GM10847 (cell line): Measurements from ENCODE around the gene COLEC11.

Experiments used
- POLR2A ChIP-seq: IDR thresholded peaks from 2 replicates; pipeline ENCODE4 v1.6.1; 2011; ENCODE audit not compliant: insufficient read length; ENCODE audit errors: extremely low read depth

COLEC11 gene

GRCh38 chr2:3580449-3580848, 14.5 kb upstream of the COLEC11 start:
- TF ChIP-seq POLR2A, result no peak

- TF ChIP-seq POLR2A, result no peak
Observed at GRCh38 chr2:3581367-3582262, 13.3 kb upstream of the COLEC11 start.

- no peak for TF ChIP-seq POLR2A
Observed at GRCh38 chr2:3584076-3584475, 10.8 kb upstream of the COLEC11 start.

GRCh38 chr2:3584608-3585260, 10.2 kb upstream of the COLEC11 start:
- no peak for TF ChIP-seq POLR2A

GRCh38 chr2:3585261-3586109, 9.4 kb upstream of the COLEC11 start:
- no peak for TF ChIP-seq POLR2A

GRCh38 chr2:3586220-3586619, 8.7 kb upstream of the COLEC11 start:
- no peak for TF ChIP-seq POLR2A

DNA sequence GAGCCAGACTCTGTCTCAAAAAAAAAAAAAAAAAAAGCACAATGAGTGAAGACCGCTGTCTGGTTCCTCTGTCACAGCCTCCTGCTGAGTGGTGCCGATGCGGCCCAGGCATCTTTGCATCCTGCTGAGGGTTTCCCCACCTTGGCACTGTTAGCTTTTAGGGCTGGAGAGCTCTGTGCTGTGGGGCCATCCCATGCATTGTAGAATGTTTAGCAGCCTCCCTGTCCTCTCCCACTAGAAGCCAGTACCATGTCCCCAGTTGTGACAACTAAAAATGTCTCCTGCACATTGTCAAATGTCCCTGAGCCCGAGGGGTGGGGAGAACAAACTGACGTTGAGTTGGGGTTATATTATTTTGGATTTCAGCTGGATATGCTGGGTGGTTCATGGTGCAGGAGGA, 7.9 kb upstream of the COLEC11 start:
- TF ChIP-seq POLR2A, result no peak

- TF ChIP-seq POLR2A, result no peak
Observed at GRCh38 chr2:3587432-3587831, 7.5 kb upstream of the COLEC11 start.

- no peak for TF ChIP-seq POLR2A
Observed at GRCh38 chr2:3588084-3588483, 6.8 kb upstream of the COLEC11 start.

DNA sequence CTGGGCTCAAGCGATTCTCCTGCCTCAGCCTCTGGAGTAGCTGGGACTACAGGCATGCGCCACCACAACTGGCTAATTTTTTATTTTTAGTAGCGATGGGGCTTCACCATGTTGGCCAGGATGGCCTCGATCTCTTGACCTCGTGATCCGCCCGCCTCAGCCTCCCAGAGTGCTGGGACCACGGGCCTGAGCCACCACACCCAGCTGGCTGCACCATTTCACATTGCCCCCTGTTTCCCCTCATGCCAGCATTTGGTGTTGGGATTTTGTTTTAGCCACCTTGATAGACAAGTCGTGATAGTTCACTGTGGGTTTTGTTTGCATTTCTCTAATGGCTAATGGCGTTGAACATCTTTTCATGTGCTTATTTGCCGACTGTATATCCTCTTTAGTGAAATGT, 5.8 kb upstream of the COLEC11 start:
- no peak for TF ChIP-seq POLR2A

DNA sequence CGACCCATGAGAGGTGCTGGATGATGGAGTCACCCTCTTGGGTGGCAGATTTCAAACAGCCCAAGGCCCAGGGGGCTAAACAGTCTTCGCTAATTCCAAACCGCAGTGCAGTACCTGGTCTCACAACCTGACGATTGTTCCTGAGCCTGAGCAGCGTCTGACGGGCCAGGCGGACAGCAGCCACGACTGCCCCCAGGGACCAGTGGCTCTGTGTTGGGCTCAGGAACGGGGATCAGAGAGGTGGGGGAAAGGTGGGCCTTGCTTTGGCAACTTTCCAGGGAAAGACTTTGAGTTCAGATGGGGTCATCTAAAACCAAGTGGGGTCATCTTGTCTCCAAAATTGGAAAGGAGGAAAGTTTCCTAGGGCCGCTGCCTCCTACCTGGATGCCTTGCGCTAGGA, 492 bp downstream of the COLEC11 start:
- TF ChIP-seq POLR2A, result no peak

GRCh38 chr2:3595985-3596384, 1.1 kb downstream of the COLEC11 start:
- no peak for TF ChIP-seq POLR2A

DNA sequence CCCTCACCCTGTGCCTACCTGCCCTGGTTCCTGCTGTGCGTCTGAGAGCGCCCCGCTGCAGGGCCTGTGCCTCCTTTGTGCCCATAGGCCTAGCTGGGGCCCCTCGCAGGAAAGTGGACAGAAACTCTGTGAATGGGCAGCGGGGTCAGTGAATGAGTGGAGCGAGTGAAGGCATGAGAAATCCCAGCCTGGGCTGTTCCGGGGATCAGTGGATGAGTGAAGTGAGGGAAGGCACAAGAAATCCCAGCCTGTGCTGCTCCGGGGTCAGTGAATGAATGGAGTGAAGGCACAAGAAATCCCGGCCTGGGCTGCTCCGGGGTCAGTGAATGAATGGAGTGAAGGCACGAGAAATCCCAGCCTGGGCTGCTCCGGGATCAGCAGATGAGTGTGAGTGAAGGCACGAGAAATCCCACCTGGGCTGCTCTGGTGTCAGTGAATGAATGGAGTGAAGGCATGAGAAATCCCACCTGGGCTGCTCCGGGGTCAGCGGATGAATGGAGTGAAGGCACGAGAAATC, 2.0 kb downstream of the COLEC11 start:
- no peak for TF ChIP-seq POLR2A

- no peak for TF ChIP-seq POLR2A
Observed at GRCh38 chr2:3597567-3597966, 2.7 kb downstream of the COLEC11 start.

DNA sequence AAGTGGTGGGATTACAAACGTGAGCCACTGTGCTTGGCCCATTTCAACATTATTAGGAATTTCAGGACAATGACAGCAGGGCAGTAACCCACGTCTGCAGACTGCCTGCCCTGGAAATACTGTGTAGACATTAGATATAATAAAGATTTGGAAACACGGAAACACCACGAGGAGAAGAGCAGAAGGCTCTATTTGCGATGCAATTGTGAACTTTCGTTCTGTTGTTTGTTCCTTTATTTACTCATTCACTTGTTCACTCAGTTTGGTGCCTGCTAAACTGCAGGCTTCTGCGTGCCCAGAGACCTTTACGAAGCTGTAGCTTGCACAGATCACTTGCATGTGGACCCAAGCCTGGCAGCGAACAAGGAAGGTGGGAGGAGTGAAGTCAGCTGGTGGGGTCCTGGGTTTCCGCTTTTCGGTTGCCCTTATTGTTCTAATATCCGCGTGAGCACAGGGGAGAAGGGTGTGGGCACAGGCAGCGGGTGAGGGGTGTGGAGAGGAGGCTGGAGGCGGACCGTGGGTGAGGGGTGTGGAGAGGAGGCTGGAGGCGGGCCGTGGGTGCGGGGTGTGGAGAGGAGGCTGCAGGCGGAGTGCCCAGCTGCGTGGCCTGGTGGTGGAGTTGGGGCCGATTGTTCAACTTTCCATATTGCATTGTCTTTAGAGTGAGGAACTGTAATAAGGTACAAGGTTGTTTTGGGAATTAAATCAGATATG, 3.4 kb downstream of the COLEC11 start:
- no peak for TF ChIP-seq POLR2A
